ENCODE measurements around the gene ZBTB38.
A peak's percentile ranks its signal among the peaks of the same experiment; 100 is the strongest.

Gene ZBTB38

DNA sequence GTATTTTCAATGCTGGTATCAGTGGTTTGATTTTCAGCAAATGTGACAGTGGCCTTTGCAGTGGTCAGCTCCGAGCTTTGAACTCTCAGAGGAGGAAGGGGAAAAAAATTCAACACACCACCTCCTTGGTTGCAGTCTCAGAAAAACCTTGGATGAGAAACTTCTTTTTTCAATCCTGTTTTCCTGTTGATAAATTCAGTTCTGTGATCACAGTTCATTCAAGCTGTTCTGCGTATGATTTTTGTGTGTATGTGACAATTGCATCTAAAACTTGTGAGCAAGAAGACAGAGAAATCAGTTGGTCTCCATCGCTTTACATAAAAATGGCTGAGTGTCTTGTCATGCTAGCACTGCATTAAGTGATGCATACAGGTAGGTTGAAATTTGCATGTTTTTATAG, 19.2 kb downstream of the ZBTB38 start:
- no peak for DNase-seq (ENCODE audit: low spot score)

GRCh38 chr3:141388395-141388794, 20.1 kb downstream of the ZBTB38 start:
- DNase-seq (ENCODE audit: low spot score) = no peak

DNA sequence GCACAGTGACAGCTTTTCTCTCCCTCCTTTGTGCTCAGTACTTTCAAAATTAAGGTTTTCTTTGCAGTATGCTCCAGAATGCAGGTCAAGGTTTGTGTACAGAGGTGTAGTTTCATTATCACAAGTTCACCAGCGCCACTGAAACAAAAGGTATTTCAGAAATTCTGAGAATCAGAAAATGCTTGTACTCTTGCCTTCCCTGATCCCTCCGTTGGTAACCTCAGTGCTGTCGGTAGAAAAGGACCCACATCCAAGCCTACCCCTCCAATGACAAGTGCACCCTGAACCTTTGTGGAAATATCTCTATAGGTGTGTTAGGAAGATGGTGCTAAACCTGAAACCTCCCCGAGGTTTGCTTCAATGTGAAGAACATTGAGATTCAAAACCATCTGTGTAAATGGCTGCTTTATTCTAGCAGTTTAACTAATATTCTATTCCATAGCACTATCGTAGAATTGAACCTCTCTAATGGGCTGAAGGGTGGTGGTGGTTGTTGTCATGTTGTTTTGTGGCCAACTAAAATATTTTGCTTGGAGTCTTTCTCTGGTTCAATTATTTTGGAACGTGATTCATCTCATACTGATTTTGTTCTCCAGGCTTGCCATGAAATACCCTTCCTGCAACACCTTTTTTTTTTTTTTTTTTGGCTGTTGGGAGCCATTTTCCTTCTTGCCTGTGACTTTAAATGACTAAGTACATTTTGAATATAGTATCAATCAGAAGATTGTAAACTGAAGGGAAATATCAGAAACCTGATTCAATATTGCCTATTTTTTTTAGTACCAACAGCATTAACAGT, 20.7 kb downstream of the ZBTB38 start:
- no peak for DNase-seq (ENCODE audit: low spot score)

DNA sequence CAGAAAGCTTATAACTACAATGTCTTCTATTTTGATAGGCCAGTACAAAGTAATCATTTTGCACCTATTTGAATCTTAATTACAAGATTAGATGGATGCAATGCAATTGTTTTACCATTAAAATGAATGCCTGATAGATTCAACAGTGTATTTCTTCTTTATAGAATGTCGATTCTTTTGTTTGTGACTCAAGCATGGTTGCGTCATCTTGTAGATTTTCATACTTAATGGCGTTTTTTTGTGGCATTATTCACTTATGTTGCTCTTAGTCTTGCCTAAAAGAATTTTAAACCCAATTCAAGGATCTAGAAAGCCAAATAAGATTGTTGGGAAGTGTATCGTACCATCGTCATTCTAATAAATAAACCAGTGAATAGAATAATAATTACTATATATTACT, 21.4 kb downstream of the ZBTB38 start:
- no peak for DNase-seq (ENCODE audit: low spot score)

DNA sequence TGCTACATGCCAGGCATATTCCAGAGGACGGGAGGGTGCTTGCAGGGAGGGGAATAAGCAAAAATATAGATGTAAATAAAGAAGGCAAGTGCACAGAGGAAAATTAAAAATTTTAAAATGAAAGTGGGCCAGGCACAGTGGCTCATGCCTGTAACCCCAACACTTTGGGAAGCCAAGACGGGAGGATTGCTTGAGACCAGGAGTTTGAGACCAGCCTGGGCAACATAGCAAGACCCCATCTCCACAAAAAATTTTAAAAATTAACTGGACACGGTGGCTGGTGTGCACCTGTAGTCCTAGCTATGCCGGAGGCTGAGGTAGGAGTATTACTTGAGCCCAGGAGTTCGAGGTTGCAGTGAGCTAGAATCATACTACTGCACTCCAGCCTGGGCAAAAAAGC, 22.4 kb downstream of the ZBTB38 start:
- no peak for DNase-seq (ENCODE audit: low spot score)

DNA sequence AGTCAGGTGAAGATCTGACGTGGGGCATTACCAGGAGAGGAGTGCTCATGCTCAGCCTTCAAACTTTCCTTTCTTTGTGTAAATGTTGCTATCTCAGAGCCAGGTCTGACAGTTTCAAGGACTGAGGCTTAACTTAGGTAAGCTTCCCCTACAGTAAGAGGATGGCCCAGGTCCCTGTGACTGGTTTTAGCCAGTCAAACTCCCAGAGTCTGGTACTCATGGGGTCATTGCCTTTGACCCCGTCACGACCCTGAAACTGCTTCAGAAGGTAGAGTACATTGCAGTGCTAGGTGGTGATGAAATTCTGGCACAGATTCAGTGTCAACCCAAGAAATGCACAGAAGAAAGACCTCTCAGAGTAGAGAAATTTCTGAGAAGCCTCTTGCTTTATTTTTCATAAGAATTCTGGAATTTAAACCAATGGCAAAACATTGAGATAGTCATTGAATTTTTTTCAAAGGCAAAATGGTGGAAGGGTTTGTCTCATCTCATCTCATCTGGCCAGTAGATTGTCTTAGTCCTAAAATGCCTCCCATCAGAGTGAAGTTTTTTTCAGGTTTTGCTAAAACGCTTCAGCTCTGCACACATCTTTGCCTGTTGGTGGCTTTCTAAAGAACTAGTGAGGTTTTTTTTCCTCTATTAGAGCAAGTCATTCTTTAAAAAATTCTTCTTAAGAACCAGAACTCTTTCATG, 23.1 kb downstream of the ZBTB38 start:
- no peak for DNase-seq (ENCODE audit: low spot score)

- no peak for DNase-seq (ENCODE audit: low spot score)
These were observed 23.6 kb downstream of the ZBTB38 start for GRCh38 chr3:141391991-141392316.

DNA sequence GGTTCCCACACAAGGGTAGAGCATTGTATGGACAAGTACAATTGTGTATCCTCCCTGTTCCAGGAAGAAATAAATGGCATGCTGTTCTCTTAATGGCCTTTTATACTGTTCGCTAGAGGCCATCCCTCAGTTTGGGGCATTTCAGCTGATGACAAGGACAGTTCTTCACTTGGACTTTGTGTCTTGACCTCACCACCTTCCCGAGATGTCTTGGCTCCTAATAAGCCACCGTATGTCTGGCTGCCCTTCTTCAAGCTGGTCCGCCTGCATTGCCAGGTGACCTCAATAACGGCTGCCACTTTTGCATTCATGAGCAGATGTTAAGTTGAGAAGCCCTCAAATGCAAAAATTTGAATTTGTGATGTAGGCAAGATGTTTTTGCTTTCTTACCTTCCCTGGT, 24.1 kb downstream of the ZBTB38 start:
- DNase-seq (ENCODE audit: low spot score) = no peak

DNA sequence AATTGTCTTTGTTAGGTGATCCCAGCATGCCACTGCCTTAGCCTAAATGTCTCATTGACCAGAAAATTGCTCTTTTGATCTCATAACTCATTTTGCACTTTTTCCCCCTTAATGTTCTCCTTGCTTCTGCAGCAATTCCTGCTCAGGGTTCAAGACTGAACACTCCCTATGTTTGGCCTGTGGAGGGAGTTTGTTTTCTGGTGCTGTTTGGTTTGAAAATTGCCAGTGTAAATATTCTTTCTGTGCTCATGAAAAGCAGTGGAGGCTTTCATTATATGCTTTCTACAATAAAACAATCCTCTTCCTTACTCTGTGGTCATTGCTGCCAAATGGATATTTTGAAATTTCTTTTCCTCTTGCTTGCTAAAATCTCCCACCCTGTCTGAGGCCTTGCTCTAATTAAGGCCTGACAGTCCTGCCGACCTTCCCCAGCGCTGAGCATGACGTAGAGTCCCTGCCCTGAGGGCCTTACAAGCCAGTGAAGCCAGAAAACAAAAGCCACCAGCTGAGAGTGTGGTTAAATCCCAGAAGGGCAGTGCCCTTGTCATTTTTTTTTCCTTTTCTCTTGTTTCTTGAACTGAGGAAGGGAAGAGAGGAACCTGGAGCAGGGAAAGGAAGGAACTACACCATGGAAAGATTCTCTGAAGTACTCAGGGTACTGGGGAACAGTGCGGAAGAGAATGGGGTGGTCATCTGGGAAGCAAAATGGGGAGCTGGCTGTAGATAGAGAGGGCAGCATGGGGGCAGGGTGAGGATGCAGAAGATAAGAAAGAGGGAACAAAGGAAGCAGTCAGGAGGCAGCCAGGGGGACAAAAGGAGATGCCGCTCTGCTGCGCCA, 24.8 kb downstream of the ZBTB38 start:
- no peak for DNase-seq (ENCODE audit: low spot score)

- DNase-seq (ENCODE audit: low spot score) = no peak
These were observed 25.4 kb downstream of the ZBTB38 start for GRCh38 chr3:141393735-141394076.

GRCh38 chr3:141394560-141394959, 26.3 kb downstream of the ZBTB38 start:
- no peak for DNase-seq (ENCODE audit: low spot score)

DNA sequence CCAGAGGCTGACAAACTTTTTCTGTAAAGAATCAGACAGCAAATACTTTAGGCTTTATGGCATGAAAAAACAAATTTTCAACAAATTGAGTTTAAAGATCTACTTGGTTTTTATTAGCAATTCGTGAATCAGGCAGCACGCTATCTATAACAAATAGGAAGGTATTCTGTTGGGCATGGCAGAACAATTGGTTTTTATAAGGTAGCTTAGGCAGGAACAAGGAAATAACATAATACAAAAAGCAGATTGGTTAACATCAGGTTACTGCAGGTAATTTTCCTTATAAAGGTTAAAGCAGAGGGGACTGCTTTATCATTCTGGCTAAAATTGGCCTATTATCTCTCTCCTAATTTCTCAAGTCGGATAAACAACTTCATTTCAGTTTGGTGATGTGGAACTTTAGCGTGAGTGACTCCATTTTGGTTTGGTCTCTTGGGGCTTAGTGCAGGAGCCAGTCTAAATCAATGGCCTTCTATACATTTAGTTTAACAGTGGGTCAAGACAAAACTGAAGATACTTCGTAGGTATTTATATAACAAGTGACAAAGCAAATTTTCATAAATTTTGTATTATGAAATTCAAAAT, 26.8 kb downstream of the ZBTB38 start:
- DNase-seq (ENCODE audit: low spot score) = no peak

GRCh38 chr3:141397996-141398395, 29.7 kb downstream of the ZBTB38 start:
- no peak for DNase-seq (ENCODE audit: low spot score)

DNA sequence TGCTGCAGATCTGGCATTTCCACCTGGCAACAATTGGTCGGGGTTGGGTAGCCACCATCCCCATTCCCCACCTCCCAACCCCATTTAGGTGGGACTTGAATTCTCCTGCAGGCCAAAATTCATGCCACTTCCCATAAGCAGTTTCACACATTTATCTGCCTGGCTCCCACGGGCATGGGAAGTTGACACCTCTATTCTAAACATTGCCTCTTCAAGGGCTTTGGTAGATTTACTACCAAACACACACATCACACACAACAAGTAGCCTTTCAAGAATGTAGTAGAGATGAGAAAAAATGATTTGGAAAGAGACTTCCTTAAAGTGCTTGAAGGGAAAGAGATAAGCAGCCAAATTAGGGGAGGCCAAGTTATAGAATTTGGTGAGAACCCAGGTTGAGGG, 30.9 kb downstream of the ZBTB38 start:
- no peak for DNase-seq (ENCODE audit: low spot score)

GRCh38 chr3:141400073-141400971, 32.0 kb downstream of the ZBTB38 start:
- DNase-seq (ENCODE audit: low spot score) = no peak

DNA sequence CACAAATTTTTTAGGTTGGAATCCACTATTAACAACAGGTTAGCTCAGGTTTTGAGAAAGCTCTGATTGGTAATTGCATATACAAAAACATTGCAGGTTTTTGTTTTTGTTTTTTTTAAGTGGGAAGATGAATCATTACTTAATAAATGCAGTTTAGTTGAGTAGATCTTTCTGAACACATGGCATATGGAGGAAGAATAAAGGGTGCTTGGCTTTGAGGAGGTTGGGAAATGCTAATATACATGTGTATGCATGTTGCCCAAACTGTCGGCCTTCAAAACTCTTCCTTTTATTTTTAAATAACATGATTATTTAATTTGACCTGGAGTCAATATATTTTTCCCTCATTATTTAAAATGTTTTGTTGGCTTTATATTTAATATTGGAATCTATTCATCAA, 32.8 kb downstream of the ZBTB38 start:
- DNase-seq (ENCODE audit: low spot score) = no peak

- DNase-seq (ENCODE audit: low spot score) = peak; percentile 41
These were observed 33.5 kb downstream of the ZBTB38 start for GRCh38 chr3:141401573-141402475.

DNA sequence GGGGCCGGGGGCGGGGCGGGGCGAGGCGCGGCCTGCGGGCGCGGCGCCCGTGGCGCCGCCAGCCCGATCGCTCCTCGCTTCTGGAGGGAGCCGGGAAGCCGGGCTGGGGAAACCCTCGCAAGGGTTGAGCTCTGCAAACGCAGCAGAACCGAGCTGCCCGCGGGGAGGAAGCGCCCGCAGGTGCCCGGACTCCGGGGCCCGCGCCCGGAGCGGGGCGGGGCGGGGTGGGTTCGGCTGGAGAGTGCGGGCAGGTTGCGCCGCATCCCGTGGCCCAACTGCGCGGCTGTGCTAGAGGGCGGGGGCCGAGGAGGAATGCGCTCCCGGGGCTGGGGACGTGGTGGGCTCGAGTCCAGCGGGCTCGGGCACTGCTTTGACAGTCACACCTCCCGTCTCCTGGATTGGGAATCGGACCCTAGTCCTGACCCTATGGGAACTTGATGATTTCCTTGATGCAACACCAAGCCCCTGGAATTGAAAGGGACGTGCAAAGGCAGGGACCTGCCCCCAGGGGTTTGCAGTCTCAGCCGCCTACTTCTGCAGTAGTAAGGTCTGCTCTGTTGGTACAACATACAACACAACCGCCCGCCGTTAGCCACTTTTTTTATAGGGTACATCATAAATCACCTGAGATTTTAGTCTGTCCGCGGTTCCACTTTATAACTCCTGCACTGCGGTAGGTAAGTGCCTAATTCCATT, 34.3 kb downstream of the ZBTB38 start:
- DNase-seq (ENCODE audit: low spot score) = peak; percentile 42

GRCh38 chr3:141403576-141403975, 35.3 kb downstream of the ZBTB38 start:
- DNase-seq (ENCODE audit: low spot score) = no peak

DNA sequence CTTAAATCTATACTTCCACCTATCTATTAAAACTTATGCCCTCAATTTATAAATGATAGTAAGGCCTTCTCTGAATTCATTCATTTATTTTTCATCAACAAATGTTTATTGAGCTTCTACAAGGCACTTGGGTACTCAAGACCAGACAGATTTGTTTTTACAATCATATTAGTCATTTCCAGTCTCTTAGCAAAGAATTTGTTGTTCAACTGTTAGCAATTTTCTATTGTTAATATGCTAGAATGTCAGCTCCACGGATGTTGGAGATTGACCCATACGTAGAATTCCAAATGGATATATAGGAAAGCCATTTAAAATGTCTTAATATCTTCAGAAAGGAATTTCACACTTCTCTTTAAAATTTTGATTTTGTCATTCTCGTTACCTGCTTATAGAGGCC, 36.7 kb downstream of the ZBTB38 start:
- DNase-seq (ENCODE audit: low spot score) = no peak

Data from LoVo (cell line).